Stimulated activated CD4-positive, alpha-beta T cell treated with anti-CD3 and anti-CD28 coated beads, Interleukin-2, amount 100 ng/mL, for 48 hours (primary cell): ENCODE data around the gene SMTN.
A peak's percentile ranks its signal among the peaks of the same experiment; 100 is the strongest.

ENCODE experiments used
- DNase-seq, 2 donors: peaks; one replicate each; pipeline ENCODE4 v3.0.0-alpha.2; 2020

The SMTN gene

GRCh38 chr22:31133911-31134310 lies 52.8 kb downstream of the SMTN start:
- DNase-seq, result no peak

- DNase-seq, result no peak
These were observed 53.6 kb downstream of the SMTN start for GRCh38 chr22:31134688-31135087.

- no peak for DNase-seq
These were observed 54.6 kb downstream of the SMTN start for GRCh38 chr22:31135706-31136105.

- DNase-seq, result no peak
These were observed 55.0 kb downstream of the SMTN start for GRCh38 chr22:31136155-31136554.

DNA sequence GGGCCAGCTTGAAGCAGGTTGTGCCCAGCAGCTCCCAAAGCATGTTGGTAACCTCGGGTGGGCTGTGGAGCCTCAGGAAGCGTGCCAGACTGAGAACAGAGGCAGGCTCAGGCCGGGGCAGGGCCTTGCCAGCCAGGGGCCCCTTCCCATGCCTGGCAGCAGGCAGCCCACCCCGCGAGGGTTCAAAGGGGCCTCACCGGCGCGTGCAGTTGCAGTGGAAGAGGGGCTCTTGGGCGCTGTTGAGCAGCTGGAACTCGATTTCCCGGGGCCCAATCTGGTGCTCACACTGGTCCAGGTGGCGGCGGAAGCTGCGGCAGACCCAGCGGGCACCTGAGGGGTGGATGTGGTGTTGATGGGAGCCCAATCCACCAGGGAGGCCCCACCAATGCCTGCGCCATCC lies 55.6 kb downstream of the SMTN start:
- no peak for DNase-seq

DNA sequence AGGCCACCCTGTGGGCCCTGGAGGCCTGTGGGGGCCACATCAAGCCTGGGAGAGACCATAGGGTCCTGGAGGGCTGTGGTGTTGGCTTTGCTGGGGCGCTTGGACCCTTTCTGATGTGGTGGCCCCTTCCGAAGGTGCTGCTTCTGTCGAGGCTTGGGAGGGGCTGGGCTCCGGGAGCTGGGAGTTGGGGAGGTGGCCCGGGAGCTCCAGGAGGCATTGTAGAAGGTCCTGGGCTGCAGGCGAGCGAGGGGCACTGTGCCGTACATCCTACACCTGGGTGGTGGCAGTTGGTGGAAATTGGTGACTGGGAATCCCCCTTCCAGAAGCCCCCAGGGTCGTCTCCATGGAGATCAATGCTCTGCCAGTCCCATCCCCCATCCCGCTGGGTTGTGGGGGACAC lies 56.6 kb downstream of the SMTN start:
- DNase-seq, result no peak

GRCh38 chr22:31138126-31138525 lies 57.0 kb downstream of the SMTN start:
- no peak for DNase-seq

DNA sequence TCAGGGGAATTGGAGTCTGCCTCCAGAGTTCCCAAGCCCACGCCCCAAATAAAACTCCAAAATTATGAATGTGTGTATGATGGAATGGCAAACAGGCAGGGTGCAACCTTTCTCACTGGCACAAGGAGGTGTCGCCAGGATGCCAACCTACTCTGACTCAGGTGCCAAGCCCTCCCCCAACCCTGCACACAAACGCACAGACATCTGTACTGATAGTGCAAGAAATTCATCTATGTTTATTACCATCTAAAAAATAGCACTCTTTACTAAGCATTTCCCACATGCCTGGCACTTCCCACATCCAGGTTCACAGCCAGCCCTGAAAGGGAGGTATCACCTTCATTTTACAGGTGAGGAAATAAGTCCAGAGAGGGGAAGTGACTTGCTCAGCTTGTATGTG lies 57.9 kb downstream of the SMTN start:
- DNase-seq, result no peak

- no peak for DNase-seq
These were observed 59.0 kb downstream of the SMTN start, which contains the start of gene PLA2G3 for GRCh38 chr22:31139866-31140716. Gene PLA2G3, minus strand, starts transcription at chr22:31140508. Its CDS starts 154 bp downstream, at chr22:31140354.

- no peak for DNase-seq
These were observed 59.6 kb downstream of the SMTN start for GRCh38 chr22:31140746-31141145.

GRCh38 chr22:31141551-31141950 lies 60.4 kb downstream of the SMTN start:
- no peak for DNase-seq

- no peak for DNase-seq
These were observed 61.2 kb downstream of the SMTN start for GRCh38 chr22:31142285-31142684.

DNA sequence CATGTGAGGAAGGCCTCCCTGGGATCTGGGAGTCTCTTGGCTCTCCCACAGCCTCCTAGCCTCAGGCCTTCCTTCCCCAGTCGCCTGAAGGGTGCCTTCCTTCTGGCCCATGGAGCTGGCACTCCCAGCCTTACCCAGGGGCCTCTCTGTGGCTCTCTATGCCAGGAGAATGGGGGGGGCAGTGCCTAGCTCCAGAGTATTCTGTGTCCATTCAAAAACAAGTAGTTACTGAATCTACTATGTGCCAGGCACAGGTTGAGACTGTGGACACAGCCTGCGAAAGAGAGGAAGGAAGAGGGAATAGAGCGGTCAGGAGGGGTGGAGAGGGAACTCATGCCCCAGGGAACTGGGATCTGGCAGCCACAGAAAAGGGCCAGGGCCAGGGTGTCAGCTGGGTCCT lies 61.9 kb downstream of the SMTN start:
- no peak for DNase-seq

GRCh38 chr22:31143537-31143936 lies 62.4 kb downstream of the SMTN start:
- DNase-seq, result no peak

DNA sequence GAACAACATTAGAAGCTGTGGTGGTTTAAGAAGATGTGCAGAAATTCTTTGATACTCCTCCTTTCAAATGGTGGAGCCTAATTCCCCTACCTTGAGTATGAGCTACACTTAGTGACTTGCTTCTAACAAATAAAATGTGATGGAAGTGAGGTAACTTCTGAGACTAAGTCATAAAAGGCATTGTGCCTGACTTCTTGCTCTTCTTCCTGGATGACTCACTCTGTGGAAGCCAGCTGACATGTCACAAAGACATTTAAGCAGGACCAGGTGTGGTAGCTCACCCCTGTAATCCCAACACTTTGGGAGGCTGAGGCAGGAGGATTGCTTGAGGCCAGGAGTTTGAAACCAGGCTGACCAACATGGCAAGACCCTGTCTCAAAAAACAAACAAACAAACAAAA lies 63.1 kb downstream of the SMTN start:
- DNase-seq, result no peak

GRCh38 chr22:31148488-31148887 lies 67.4 kb downstream of the SMTN start:
- no peak for DNase-seq

DNA sequence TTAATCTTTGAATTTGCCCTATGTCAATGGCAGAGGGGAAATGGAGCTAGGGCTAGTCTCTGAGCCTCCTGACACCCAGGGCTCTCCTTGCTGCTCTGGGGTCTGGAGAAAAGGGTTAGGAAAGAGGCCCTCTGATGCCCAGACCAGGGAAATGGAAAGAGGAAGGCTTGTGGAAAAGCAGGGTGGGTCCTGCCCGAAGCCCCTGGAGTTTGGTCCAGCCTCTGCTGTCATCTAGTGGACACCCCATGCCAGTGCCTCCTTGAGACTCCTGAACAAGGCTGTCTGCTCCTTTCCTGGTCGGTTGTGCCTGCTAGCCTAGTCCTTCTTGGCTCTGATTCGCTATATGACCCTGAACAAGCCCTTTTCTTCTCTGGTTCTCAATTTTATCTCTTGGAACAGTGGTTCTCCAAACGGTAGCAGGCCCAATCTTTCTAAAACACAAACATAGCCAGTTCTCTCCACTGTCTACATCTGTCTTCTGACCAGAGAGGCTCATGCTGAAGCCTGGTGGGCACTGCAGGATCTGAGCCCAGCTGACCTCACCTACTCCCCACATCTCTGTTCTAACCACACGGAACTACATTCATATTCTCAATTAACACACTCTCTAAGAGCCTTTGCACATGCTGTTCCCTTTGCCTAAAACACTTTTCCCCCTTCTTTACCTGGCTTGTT lies 68.0 kb downstream of the SMTN start:
- DNase-seq, result peak; percentile 19 to 23

- DNase-seq, result no peak
These were observed 69.5 kb downstream of the SMTN start for GRCh38 chr22:31150615-31151014.

GRCh38 chr22:31151872-31152271 lies 70.8 kb downstream of the SMTN start:
- no peak for DNase-seq

GRCh38 chr22:31153357-31153756 lies 72.2 kb downstream of the SMTN start:
- DNase-seq, result no peak
